IMR-90 (cell line): ENCODE results near the gene PSMB3.

Experiments
- FOS ChIP-seq: fragments of 150-350 bp; IDR thresholded peaks from 2 replicates; pipeline ENCODE4 v1.6.1; 2016; ENCODE audit warnings: low read depth, low read length
- NFE2L2 ChIP-seq: fragments of 150-350 bp; IDR thresholded peaks from 2 replicates; pipeline ENCODE4 v1.6.1; 2016; ENCODE audit warnings: low read depth, mild to moderate bottlenecking, low read length
- POLR2A ChIP-seq: IDR thresholded peaks from 2 replicates; pipeline ENCODE4 v1.6.1; 2012; ENCODE audit warnings: mild to moderate bottlenecking, low read depth, low read length
- RAD21 ChIP-seq: IDR thresholded peaks from 2 replicates; pipeline ENCODE4 v1.6.1; 2012; ENCODE audit warnings: low read length, improper control_type of control experiment
- TF ChIP-seq, protein P1 (sequence below): conservative IDR thresholded peaks from 2 replicates; pipeline ENCODE4 v1.5.1; 2012; ENCODE audit warnings: mild to moderate bottlenecking, low read depth, low read length, improper control_type of control experiment

DNA sequence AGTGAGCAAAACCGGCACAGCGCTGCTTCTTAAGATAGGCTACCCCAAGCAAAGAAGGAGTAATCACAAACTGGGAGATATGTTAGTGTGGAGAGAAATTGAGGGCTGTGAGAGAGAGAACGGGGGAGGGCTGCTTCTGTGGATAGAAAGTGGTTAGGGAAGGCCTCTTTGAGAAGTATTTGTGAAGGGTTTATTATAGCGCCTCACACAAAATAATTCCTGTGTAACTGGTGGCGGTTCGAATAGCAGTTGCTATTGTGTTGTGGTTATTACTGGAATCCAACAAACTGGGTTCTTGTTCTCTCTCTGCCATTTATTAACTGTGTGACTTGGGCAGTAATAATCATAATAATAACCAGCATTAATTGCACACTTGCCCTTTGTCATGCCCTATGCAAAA, 31.6 kb upstream of the PSMB3 start:
- TF ChIP-seq POLR2A (no peak), RAD21 (no peak), NFE2L2 (no peak), FOS (no peak)
- TF ChIP-seq, protein P1, sequence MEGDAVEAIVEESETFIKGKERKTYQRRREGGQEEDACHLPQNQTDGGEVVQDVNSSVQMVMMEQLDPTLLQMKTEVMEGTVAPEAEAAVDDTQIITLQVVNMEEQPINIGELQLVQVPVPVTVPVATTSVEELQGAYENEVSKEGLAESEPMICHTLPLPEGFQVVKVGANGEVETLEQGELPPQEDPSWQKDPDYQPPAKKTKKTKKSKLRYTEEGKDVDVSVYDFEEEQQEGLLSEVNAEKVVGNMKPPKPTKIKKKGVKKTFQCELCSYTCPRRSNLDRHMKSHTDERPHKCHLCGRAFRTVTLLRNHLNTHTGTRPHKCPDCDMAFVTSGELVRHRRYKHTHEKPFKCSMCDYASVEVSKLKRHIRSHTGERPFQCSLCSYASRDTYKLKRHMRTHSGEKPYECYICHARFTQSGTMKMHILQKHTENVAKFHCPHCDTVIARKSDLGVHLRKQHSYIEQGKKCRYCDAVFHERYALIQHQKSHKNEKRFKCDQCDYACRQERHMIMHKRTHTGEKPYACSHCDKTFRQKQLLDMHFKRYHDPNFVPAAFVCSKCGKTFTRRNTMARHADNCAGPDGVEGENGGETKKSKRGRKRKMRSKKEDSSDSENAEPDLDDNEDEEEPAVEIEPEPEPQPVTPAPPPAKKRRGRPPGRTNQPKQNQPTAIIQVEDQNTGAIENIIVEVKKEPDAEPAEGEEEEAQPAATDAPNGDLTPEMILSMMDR: no peak
